GM19099 (cell line): ENCODE data around the gene DLG2.

Experiments
- POLR2A ChIP-seq: IDR thresholded peaks from 3 replicates; pipeline ENCODE4 v1.6.1; 2011; ENCODE audit warnings: low read depth; ENCODE audit not compliant: insufficient read length; ENCODE audit errors: extremely low read depth

The DLG2 gene

GRCh38 chr11:84590106-84590505 is 1037.0 kb downstream of the DLG2 start:
- no peak for TF ChIP-seq POLR2A

DNA sequence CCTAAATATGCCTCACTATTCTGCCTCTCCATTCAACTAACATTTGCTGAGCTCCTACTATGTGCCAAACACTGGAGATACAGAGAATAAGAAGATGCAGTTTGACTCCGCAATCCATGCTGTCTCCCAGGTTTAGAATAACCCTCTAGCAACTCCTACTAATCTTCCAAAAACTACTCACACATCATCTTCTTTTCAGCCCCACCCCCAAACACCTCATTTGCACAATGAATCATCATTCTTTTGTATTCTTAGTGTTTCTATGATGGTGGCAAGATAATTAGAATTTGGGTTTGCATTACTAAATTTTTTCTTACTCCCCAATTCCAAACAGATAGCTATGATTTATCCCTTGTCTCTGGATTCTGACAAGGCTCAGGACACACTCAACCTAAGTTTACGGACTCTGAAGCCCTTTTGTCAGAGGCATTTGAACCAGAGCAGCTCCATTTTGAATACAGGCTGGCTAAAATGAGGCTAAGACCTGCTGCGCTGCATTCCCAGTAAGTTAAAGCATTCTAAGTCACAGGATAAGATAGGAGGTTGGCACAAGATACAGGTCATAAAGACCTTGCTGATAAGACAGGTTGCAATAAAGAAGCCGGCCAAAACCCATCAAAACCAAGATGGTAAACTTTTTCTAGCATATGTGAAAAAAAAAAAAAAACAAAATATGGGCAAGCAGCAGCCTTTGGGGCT is 1038.9 kb downstream of the DLG2 start:
- no peak for TF ChIP-seq POLR2A

- TF ChIP-seq POLR2A, result no peak
Measured at GRCh38 chr11:84583106-84583505, 1044.0 kb downstream of the DLG2 start.

DNA sequence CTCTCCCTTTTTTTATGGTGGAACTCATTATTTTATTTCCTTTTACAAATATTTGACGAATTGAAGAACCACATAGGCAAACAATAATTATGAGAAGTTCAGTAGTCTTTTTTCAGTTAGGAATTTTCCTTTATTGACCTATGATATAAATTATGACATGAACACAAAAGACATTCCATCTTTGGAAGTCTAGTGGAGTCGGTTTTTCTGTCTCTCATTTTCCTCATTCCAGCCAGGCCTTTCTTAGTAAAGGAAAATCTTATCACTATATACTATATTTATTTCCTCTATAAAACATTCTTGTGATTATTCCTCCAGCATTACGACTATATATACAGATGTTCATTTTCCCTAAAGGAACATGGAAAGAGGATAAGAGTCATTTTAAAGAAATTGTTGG is 1046.1 kb downstream of the DLG2 start:
- TF ChIP-seq POLR2A, result no peak

DNA sequence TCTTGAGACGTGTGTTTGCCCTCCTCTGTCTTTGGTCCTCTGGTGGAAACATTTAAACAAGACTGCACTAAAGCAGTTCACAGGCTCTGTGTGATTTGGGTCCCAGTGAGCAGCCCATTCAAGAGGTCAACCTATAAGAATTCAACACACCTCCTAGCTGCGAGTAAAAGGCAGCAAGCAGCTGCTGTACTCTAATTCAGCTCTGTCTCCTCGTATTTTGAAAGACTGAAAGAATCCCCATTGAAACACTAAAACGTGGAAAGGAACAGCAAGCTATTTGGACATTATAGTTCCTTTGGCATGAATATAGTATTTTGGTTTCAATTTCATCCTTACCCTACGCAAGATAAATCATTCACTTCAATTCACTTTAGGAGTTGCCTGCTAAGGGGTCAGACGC is 1046.7 kb downstream of the DLG2 start:
- TF ChIP-seq POLR2A, result no peak

- TF ChIP-seq POLR2A, result no peak
Measured at GRCh38 chr11:84573868-84574267, 1053.3 kb downstream of the DLG2 start.

DNA sequence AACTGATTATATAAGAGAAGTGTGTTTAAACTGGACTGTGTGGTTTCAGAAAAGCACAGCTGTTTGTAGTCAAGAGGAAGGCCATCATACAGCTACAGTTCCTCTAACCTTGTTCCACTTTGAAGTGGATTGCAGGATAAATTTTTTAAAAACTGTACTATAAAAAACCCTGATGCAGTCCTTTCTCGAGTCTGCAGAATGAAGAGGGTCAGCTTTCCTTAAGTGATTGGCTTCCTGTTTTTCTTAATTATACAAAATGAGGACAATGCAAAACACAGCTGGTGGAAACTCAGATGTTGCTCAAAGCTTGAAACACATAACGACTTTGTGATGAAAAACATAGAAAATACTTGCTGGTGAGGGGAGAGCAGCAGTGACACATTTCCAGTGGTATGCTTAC is 1060.5 kb downstream of the DLG2 start:
- no peak for TF ChIP-seq POLR2A

DNA sequence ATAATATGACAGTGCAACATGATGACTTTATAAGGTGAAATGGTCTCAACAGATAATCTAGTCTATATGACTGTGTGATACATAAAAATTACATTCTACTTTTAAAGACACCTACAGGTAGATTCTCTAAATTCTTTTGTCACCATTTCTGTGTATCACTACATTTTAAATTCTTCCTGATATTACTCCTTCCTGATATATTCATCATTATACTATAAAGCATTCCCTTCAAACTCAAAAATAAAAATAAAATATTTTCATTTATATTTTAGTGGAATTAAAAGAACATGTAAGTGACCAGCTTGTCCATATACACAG is 1062.3 kb downstream of the DLG2 start:
- TF ChIP-seq POLR2A, result no peak

DNA sequence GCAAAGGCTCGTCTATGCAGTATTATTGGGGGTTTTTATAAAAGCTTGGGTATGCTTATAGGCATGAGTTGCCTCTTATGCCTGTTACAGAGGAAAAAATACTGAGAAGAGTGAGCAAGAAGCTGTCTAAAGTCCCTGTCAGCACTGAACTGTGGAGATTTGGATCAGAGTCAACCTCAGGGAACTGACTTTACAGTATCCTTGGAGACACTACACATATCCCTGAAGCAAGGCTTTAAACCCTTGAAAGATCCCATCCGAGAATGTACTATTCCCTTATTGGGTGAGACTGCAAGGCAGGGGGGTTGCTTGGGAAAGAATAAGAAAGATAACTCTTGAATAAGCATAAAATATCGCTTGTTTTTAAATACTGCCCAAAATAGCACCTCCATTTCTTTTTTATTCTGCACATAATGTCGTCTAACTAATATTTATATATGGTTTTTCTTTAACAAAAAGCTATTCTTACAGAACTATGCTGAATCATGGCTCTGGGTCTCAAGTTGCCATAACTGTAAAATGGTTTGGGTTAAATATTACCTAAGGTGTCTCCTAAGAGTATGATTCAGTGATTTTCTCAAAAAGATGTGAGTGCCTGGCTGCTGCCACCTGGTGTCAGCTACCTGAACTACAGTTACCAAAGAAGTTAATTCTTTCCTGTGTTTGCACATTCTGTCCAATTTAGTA is 1062.8 kb downstream of the DLG2 start:
- no peak for TF ChIP-seq POLR2A

GRCh38 chr11:84563356-84563755 is 1063.8 kb downstream of the DLG2 start:
- no peak for TF ChIP-seq POLR2A

- TF ChIP-seq POLR2A, result no peak
Measured at GRCh38 chr11:84560206-84560605, 1066.9 kb downstream of the DLG2 start.

DNA sequence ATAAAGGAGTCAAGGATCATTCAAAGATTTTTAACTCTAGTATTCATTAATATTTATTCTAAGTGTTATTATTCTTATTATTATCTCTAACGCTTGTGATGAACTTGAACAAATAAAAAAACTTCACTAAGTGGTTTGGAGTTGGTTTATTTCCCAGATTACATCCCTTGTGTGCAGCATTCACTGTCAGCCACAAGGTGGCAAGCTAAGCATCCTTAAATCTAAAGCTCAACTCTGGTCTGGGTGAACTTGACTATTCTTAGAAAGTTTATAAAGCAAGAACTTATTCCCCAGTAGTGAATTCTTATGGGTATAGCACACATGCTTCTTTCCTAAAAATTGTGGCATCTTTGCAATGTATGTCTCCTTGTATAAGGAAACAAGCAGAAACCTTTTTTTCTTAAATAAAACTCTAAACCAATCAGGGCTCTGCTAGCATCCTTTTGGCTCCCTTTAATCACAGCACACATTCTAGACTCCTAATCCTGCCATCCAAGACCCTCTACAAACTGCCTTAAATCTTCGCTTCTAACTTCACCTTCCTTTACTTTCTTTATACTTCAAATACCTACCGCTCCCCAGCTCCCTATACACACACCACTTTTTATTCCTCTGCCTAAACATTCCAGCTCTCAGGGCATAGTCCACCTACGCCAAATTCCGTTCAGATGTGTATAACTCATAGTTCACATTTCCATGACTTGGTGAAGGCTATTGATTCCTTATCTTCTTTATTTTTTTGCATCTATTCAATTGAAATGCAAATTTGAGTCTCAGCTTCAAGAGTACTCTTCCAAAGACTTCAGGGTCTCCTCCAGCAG is 1068.8 kb downstream of the DLG2 start:
- TF ChIP-seq POLR2A, result no peak

- no peak for TF ChIP-seq POLR2A
Measured at GRCh38 chr11:84552791-84553190, 1074.4 kb downstream of the DLG2 start.

- no peak for TF ChIP-seq POLR2A
Measured at GRCh38 chr11:84549217-84549616, 1077.9 kb downstream of the DLG2 start.

DNA sequence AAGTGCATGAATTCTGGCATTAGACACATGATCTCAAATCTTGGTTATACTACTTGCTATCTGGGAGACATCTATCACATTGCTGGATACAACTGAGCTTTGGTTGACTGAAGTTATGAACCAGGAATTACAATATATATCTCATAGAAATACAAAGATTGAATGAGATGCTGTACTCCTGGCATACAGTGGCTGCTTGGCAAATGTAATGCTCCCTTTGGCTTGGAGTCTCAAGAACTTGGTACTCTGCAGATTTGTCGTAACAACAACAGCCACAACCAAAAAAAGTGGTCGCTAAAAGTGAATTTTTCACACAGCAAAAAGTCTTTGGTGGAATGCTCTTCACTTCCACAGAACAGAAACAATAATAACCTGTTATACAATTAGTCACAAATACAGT is 1082.6 kb downstream of the DLG2 start:
- TF ChIP-seq POLR2A, result no peak

- TF ChIP-seq POLR2A, result no peak
Measured at GRCh38 chr11:84543367-84544159, 1083.6 kb downstream of the DLG2 start.

DNA sequence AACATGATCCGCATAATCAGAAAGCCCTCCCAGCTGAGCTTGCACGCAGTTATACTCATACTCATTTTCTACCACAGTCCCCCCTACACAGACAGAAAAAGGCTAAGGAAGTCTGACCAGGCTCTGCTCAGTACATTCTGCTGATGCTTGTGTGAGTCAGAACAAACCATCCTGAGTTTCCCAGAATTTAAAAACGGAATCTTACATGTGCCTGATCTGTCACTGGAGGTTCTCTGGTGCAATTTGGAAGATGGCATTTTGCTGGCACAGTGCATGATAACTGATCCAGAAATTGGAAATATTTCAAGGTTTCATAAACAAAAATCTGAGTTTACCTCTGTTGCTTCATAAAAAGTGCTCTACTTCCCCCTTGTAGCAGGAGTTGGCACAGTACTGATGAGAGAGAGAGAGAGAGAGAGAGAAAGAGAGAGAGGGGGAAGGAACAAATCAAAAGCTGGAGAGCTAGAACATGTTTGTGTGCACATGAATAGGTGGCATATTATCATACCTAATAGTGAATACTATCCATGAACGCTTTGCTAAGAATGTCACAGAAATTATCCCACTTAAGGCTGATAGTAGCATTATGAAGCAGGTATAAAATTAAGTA is 1085.3 kb downstream of the DLG2 start:
- no peak for TF ChIP-seq POLR2A
